Kasumi-1 (cell line): ENCODE measurements around the gene HMBS.
"Not testable (repeated sequence)": the region's sequence is repeated elsewhere in the genome, so short reads cannot be mapped to it uniquely, and the experiment has no call there.

Source experiments
- DNase-seq, 2 experiments: peaks; one replicate each; lab custom pipeline; 2025; lab: John Stamatoyannopoulos, UW

Gene HMBS

DNA sequence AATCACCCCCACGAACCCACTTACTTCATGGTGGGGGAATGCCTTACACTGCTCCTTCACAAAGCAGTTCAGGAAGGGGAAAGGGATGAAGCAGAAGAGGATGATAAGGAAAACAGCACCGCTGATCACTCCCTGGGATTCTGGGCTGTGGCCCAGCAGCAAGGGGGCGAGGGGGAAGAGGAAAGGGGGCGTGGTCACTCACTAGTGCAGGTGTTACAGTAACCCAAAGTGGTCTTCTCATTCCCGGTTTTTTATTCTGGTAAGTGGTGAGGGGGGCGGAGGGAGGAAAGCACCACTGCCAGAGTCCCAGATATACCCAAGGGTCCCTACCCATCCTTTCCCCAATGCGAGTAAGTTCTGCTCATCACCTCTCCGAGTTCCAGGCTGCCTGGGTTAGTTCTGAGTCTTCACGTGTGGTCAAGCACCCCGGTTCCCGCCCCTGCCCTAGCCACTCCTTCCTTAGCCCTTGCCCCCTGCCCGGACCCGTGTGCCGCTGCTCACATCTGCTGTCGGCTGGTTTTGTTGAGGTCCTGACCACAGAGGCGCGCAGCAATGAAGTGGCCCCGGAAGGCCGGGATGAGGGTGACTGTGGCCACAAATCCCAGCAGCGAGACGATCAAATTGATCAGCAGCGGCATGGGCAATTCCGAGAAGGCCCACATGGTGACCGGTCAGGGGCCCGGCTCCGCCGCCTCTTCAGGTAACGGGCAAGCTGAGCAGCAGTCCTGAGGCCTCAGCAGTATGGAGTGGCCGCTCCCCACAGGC lies 16.5 kb downstream of the HMBS start:
- no peak for DNase-seq

DNA sequence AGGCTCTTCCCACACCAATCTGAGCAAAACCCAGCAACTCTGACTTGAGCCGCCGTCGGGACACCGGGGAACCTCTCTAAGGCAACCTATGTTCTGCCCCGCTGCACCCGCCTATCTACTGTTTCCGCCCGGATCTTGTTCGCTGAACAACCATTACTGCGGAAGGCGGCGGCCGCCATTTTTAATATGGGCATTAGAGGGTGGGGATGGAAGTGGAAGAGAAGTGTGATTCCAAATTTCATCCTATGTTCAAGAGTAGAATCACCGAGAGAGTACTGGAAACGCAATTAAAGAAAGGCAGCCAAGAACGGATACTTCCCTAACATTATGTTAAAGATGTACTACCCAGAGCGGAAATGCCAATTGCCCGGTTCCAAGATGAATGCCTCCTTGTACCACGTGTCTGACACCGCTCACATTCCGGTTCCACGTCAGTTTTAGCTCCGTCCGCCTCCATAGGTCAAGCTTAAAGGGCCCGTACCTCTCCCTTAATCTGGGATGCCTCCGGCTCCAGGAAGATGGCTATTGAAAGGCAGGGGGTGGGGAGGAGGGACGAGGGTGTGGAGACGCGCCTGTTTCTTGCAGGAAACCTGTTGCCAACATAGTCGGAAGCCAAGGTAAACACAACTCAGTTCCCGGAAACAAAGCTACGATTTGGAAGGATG lies 17.2 kb downstream of the HMBS start, which contains the start of gene DPAGT1:
DPAGT1 (minus strand) TSS at position 95 of the 665 bp plus-strand sequence. CDS start 198 bp downstream, outside the sequence.
- peak; percentile 96 to 97 for DNase-seq

- DNase-seq = not testable (repeated sequence)
These were observed 18.5 kb downstream of the HMBS start for GRCh38 chr11:119103161-119103664.

DNA sequence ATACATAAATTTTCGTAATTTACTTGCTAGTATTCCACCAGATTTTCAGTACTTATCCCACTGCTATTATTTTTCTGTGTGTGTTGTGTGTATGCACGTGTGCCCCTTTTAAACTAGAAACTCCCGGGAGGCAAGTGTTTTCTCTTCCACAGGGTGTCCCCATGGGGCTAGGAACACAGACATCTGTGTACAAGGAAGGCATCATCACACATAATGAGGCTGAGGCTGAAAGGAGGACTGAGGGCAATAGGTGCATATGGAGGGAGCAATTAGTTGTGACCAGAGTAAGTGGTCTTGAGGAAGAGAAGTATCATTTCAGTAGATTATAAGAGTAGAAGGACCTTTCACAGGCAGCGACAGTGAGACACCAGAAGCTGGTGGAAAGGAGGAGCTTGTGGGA lies 19.1 kb downstream of the HMBS start:
- DNase-seq = peak in 1 of 2 experiments; percentile 42

DNA sequence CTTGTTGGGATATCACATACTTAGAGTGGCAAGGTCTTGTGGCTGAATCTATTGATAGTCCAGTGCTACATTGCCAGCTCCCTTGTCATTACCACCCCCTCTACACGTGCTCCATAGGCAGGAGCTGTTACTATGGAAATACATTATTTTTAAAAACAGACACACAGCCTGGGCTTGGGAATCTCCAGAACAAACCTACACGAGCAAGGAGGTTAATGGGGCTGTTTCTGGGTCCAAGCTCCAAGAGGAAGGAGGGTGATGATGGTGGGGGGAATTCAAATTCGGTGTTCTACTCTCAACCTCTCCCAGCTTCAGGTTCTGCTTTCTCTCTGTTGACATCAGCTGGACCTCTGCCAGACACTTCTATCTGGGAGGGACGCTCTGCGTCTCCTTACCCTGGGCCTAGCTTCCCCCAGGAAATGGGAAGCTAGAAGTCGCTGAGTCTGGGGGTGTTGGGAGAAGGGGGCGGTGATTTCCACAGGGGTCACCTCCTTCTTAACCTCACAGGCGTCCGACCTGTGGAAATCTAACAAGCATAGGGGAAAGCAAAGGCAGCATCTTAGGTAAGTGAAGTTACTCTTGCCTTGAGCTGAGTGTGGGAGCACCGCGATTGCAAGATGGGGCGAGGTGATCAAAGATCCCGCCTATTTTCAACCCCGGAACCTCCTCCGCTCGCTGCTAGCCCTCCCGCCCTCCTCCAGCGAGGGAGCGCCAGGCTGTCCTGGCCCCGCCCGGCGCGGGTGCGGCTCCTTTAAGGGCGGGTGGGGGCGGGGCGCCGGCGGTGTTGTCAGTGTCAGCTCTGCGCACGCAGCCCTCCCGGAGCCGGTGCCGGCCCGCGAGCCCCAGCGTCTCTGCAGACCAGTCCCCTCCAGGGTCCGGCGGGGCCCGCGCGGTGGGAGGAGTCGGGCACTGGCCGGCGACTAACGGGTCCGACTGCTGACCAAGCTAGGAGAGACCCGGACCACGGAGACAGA lies 22.2 kb downstream of the HMBS start, which contains the start of gene C2CD2L:
C2CD2L (plus strand) TSS at position 781 of the 974 bp plus-strand sequence. CDS start 398 bp downstream, outside the sequence.
- peak; percentile 89 to 92 for DNase-seq

DNA sequence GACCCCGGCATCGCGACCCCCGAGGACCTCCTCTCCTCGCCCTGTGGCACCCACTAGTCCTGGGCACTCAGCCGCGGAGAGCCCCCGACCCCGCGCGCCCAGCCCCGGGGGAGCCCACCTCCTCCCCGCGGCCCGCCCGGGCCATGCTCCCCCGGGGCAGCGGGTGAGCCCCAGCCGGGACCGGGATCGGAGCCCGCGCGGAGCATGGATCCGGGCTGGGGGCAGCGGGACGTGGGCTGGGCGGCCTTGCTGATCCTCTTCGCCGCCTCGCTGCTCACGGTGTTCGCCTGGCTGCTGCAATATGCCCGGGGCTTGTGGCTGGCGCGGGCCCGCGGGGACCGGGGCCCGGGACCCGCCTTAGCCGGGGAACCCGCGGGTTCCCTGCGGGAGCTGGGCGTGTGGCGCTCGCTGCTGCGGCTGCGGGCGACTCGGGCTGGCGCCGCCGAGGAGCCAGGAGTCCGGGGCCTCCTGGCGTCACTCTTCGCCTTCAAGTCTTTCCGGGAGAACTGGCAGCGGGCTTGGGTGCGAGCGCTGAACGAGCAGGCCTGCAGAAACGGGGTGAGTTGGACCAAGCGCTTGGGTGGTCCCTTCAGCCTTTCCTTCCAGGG lies 23.0 kb downstream of the HMBS start:
- no peak for DNase-seq

GRCh38 chr11:119108146-119108856 lies 23.6 kb downstream of the HMBS start:
- DNase-seq = peak; percentile 30 to 36

DNA sequence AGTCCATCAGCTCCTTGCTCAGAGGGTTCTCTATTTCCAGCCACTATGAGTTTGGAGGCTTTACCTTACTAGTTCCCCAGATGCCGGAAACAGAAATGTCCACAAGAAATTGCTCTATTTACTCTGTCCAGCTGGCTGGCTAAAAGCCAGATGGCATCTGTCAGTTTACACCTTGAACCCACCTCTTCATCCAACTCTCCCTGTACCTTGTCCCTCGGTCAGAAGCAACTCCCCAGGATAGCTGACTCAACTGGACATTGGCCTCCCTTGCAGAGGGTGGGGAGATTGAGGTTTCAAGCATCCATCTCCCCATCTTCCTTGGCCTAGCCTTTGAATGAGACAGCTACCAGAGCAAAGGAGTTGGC lies 24.2 kb downstream of the HMBS start:
- no peak for DNase-seq

DNA sequence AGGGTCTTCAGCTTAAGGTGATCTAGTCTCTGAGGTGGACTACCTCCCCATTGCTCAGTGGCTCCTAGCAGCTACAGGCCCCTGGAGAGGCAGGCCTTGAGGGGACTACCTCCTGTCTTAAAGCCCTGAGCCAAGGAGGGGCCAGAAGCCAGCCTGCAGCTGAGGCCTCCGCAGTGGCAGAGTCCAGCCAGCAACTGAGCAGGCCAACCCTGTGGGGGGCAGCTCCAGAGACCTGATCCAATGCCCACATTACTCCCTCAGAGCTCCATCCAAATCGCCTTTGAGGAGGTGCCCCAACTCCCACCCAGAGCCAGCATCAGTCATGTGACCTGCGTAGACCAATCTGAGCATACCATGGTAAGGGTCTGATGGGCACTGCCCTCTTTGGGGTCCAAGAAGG lies 25.2 kb downstream of the HMBS start:
- DNase-seq = no peak

DNA sequence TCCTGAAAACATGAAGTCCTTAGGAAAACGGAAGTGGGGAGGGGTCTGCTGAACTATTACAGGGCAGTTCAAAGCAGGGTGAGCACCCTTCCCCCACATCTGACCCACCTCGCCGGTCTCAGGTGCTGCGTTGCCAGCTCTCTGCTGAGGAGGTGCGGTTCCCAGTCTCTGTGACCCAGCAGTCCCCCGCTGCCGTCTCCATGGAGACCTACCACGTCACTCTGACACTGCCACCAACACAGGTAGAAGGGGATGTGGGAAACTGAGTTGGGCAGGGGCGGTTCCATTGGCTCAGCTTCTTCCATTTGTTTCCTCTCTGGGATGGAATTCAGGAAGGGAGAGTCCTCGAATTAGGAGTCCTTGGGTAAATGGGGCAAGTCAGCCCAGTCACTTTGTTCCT lies 25.8 kb downstream of the HMBS start:
- no peak for DNase-seq

DNA sequence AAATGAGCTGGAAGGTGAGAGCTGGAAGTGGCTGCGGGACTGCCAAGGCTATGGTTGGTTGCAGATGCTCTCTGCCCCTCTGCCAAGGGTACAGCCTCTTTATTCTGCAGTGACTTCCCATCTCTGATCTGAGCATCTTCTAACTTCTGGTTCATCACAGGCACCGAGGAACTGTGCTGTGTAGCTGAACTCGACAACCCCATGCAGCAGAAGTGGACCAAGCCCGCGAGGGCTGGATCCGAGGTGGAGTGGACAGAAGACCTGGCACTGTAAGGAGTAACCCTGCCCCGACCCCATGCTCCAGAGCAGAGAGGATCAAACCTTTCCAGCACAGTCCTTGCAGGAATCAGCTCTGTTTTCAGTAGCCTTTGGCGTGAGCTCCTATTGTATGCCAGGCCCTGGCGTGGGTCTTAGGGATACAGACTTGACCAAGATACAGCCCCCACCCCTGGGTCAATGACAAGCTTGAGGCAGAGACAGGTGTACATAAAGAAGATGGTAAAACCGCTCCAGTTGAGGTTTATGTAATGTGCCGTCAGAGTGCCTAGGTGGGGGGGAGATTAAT lies 26.8 kb downstream of the HMBS start:
- no peak for DNase-seq

DNA sequence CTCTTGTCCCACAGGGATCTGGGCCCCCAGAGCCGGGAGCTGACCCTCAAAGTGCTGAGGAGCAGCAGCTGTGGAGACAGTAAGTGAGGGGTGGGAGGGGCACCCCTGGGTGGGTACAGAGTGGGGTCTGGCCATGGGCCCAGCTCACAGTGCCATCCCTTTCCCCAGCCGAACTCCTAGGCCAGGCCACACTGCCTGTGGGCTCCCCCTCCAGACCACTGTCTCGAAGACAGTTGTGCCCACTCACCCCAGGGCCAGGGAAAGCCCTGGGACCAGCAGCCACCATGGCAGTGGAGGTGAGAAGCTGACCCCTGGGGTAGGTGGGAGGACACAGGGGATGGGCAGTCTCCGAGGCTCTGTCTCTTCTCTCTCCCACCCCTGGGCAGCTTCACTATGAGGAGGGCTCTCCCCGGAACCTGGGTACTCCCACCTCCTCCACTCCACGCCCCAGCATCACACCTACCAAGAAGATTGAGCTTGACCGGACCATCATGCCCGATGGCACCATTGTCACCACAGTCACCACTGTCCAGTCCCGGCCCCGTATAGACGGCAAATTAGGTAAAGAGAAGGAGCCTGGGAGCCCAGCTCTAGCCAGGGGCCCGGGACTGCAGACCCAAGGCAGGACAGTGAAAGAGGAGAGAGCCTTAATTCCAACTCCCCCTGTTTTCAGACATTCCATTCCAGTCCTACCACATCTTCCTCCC lies 27.8 kb downstream of the HMBS start:
- no peak for DNase-seq

DNA sequence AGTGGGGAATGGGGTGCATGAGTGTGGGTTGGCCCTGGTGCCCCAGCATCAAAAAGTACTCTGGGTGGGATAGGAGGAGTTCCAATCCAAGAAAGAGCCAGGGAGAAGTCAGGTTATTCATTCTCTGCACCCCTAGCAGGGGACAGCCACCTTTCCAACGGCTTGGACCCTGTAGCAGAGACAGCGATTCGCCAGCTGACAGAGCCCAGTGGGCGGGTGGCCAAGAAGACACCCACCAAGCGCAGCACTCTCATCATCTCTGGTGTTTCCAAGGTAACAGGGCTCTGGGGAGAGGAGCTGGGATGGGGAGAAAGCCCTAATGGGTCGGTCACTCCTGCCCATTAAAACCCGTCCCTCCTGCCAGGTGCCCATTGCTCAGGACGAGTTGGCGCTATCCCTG lies 29.0 kb downstream of the HMBS start:
- DNase-seq = no peak

GRCh38 chr11:119114351-119114750 lies 29.7 kb downstream of the HMBS start:
- DNase-seq = no peak

DNA sequence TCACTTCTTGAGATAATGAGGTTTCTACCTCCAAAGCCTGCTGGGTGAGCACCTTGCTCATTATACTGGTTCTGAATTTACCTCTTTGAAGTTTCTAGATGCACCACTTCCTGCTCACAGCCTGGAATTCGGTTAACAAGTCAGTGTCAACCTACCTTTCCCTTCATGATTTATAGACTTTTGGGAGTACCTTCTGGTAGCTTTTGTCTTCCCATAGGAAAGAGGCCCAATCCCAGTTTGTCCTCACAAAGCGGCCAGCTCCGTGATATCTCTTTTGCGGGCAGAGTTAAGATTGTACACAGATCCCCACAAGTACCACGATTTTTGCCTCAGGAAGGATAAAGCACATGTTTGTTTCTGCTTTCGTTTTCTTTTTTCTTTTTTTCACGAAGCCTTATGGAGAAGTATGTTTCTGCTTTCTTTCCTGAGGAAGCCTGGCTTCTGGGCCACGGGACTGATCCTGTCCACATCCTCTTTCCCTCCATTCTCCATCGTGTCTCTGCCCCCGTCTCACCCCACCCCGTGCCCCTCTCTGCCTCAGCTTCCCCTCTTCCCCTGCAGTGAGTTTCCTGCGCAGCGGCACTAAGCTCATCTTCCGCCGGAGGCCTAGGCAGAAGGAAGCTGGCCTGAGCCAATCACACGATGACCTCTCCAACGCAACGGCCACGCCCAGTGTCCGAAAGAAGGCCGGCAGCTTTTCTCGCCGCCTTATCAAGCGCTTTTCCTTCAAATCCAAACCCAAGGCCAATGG lies 31.0 kb downstream of the HMBS start:
- no peak for DNase-seq

GRCh38 chr11:119116235-119116594 lies 31.5 kb downstream of the HMBS start:
- no peak for DNase-seq

GRCh38 chr11:119116601-119117000 lies 31.9 kb downstream of the HMBS start:
- DNase-seq = no peak

DNA sequence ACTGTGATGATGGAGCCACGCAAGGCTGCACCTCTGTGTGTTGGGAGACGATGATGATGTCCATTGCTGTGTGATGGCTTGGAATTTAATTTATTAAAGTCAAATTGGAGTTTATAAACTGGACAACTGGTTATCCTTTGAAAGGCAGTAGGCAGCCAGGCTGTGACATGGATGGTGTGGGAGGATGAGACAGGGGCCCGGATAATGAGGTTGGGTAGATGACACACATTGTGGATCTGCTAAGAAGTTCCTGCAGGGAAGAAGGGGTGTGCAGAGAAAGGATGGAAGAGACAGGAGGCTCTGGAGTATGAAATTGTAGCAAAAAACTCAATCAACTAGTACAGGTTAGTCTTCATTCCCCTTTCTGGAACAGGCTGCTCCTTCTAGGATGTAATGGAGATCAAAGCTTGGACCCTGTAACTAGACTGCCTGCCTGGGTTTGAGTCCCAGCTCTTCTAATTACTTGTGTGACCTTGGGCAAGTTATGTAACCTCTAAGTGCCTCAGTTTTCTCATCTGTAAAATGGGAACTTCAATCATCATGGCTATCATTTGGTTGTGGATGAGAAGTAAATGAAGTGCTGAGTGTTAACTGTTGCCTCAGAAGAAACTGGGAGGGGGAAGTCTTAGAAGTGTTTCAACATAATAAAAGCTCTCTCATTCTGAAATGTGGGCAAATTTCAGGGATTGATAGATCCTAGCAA lies 32.5 kb downstream of the HMBS start:
- DNase-seq = no peak

DNA sequence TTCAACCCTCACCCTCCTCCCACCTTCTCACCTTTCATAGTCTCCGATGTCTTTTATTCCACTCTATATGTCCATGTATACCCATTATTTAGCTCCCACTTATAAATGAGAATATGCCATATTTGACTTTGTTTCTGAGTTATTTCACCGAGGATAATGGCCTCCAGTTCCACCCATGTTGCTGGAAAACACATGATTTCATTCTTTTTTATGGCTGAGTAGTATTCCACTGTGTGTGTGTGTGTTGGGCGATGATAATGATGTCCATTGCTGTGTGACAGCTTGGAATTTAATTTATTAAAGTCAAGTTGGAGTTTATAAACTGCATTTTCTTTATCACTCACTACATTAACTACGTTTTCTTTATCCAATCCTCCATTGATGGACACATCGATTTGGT lies 33.5 kb downstream of the HMBS start:
- no peak for DNase-seq
